CD14-positive monocyte (primary cell): Measurements from ENCODE around the gene TTC28. TPM values are rescaled to one million over a fixed set of nuclear protein-coding genes. Genes with fewer than 3 reads are reported as not detected.

Source experiments
- DNase-seq, 3 donors: peaks; one replicate each; pipeline ENCODE4 v3.0.0-alpha.2; 2011 to 2022
- H2AFZ ChIP-seq: 2 replicates; pipeline ENCODE4 v1.6.0; 2012; ENCODE audit warnings: mild to moderate bottlenecking, low read depth, low read length, inconsistent platforms; ENCODE audit not compliant: insufficient read depth, poor library complexity, severe bottlenecking
- H3K27ac ChIP-seq, 2 donors: 1 replicate in 1 of 2; 2 replicates in 1 of 2; pipeline ENCODE4 v1.5.1; 2012 to 2013; ENCODE audit warnings: low read length in 2 of 2, control low read depth in 1 of 2, inconsistent platforms in 1 of 2, low read depth in 1 of 2, mild to moderate bottlenecking in 1 of 2
- H3K27me3 ChIP-seq, 2 donors: one replicate each; pipeline versions ENCODE4 v1.6.0 to v1.6.1; 2011 to 2013; ENCODE audit warnings: low read length in 2 of 2; ENCODE audit not compliant: control insufficient read depth in 2 of 2, insufficient read depth in 2 of 2
- H3K36me3 ChIP-seq, 2 donors: replicated peaks in 1 of 2; 1 replicate in 1 of 2; 2 replicates in 1 of 2; pipeline versions ENCODE4 v1.5.1 to v1.6.1; 2012 to 2013; ENCODE audit warnings: low read length in 2 of 2, control low read depth in 1 of 2, inconsistent platforms in 1 of 2, mild to moderate bottlenecking in 1 of 2; ENCODE audit not compliant: insufficient read depth in 2 of 2, control insufficient read depth in 1 of 2
- H3K4me1 ChIP-seq, 2 donors: 1 replicate in 1 of 2; 2 replicates in 1 of 2; pipeline versions ENCODE4 v1.5.1 to v1.6.1; 2012 to 2013; ENCODE audit warnings: low read length in 2 of 2, control low read depth in 1 of 2, inconsistent platforms in 1 of 2, mild to moderate bottlenecking in 1 of 2, moderate library complexity in 1 of 2; ENCODE audit not compliant: insufficient read depth in 2 of 2, control insufficient read depth in 1 of 2
- H3K4me2 ChIP-seq: replicated peaks from 2 replicates; pipeline ENCODE3; 2012; ENCODE audit warnings: low read length, moderate library complexity, mild to moderate bottlenecking; ENCODE audit not compliant: poor library complexity, severe bottlenecking; ENCODE audit errors: extremely low read depth
- H3K4me3 ChIP-seq, 3 experiments: fragments of 200-600 bp in 1 of 3; sonication (generic) in 1 of 3; replicated peaks in 1 of 3; 1 replicate in 2 of 3; 2 replicates in 1 of 3; pipeline ENCODE4 v1.5.1; 2011 to 2013; ENCODE audit warnings: low read length in 3 of 3, mild to moderate bottlenecking in 3 of 3, control low read depth in 2 of 3, low read depth in 2 of 3, inconsistent platforms in 1 of 3, moderate library complexity in 1 of 3
- H3K79me2 ChIP-seq: 2 replicates; pipeline ENCODE4 v1.6.0; 2012; ENCODE audit warnings: mild to moderate bottlenecking, control low read depth, inconsistent platforms, low read length, moderate library complexity; ENCODE audit not compliant: insufficient read depth
- H3K9ac ChIP-seq: 2 replicates; pipeline ENCODE4 v1.6.0; 2017; ENCODE audit warnings: low read length, mild to moderate bottlenecking; ENCODE audit not compliant: insufficient read depth, poor library complexity, severe bottlenecking
- H3K9me3 ChIP-seq, 2 donors: replicated peaks in 1 of 2; 1 replicate in 1 of 2; 2 replicates in 1 of 2; pipeline versions ENCODE4 v1.5.1 to v1.6.1; 2012 to 2013; ENCODE audit warnings: low read length in 2 of 2, control low read depth in 1 of 2; ENCODE audit not compliant: control insufficient read depth in 1 of 2, insufficient read depth in 1 of 2
- H4K20me1 ChIP-seq: 2 replicates; pipeline ENCODE4 v1.6.0; 2012; ENCODE audit warnings: mild to moderate bottlenecking, low read length, control low read depth, moderate library complexity; ENCODE audit not compliant: insufficient read depth
- H3K27ac Mint-ChIP-seq, 7 donors: one replicate each; pipeline ENCODE4 v1.8.0; 2020; ENCODE audit warnings: mild to moderate bottlenecking in 7 of 7, mixed read lengths in 7 of 7, moderate library complexity in 6 of 7, inconsistent platforms in 2 of 7
- H3K27me3 Mint-ChIP-seq, 3 donors: one replicate each; pipeline ENCODE4 v1.8.0; 2021 to 2022; ENCODE audit warnings: low read depth in 3 of 3, mild to moderate bottlenecking in 3 of 3, mixed read lengths in 3 of 3, moderate library complexity in 3 of 3, inconsistent platforms in 1 of 3
- H3K36me3 Mint-ChIP-seq, 2 donors: one replicate each; pipeline ENCODE4 v1.8.0; 2020; ENCODE audit warnings: mixed read lengths in 2 of 2, inconsistent platforms in 1 of 2, mild to moderate bottlenecking in 1 of 2
- H3K4me1 Mint-ChIP-seq: one replicate; pipeline ENCODE4 v1.8.0; 2020; ENCODE audit warnings: mild to moderate bottlenecking, mixed read lengths
- H3K4me3 Mint-ChIP-seq, 2 donors: one replicate each; pipeline ENCODE4 v1.8.0; 2020; ENCODE audit warnings: mild to moderate bottlenecking in 2 of 2, mixed read lengths in 2 of 2, moderate library complexity in 1 of 2
- H3K9me3 Mint-ChIP-seq, 7 donors: one replicate each; pipeline ENCODE4 v1.8.0; 2020 to 2022; ENCODE audit warnings: mixed read lengths in 7 of 7, mild to moderate bottlenecking in 6 of 7, moderate library complexity in 6 of 7, inconsistent platforms in 2 of 7
- CTCF ChIP-seq: fragments of 200-600 bp; IDR thresholded peaks from one replicate; pipeline ENCODE4 v1.8.0; 2022; ENCODE audit warnings: antibody characterized with exemption, mild to moderate bottlenecking
- WGBS: methylation state at CpG from one replicate; pipeline ENCODE4 v1.1.5; 2013; ENCODE audit warnings: missing lambda C conversion rate; ENCODE audit not compliant: insufficient coverage; 5-methylcytosine and 5-hydroxymethylcytosine counted together
- intact Hi-C, 2 donors: fragments of 100-400 bp; cut with micrococcal nuclease; formaldehyde crosslinking; loops; one replicate each; pipeline versions ENCODE4 v1.15.0 to v1.15.1; 2023
- polyA plus RNA-seq, 3 donors: library from polyadenylated mRNA; depleted of rRNA in 1 of 3; unstranded in 2 of 3; stranded (reverse) in 1 of 3; fragments of 300-500 nt in 2 of 3; fragments of >200 nt in 1 of 3; fragmentation: Illumina TruSeq in 2 of 3; gene quantifications; 1 replicate in 2 of 3; 2 replicates in 1 of 3; pipeline ENCODE4 v1.2.3, GENCODE V29; 2012 to 2021

Gene TTC28
- polyA plus RNA-seq, 3 donors, result 0.24 to 0.61 TPM; not detected in 1

- peaks cover 29 to 37% of the 10 kb centered on the region in 2 donors for H3K36me3 Mint-ChIP-seq
- WGBS, result no CpG with 5 or more reads among the region's 3 CpGs
- Histone ChIP-seq H3K79me2 (no peaks in the 10 kb centered on the region), H4K20me1 (no peaks in the 10 kb centered on the region), H3K36me3 (peaks cover 15 to 27% of the 10 kb centered on the region in 2 donors), H3K9ac (no peak overlapping the region), H2AFZ (no peak overlapping the region), H3K4me3 (no peak overlapping the region), H3K4me2 (no peak overlapping the region), H3K9me3 (no peaks in the 10 kb centered on the region), H3K4me1 (peaks cover 0 to 3% of the 10 kb centered on the region in 2 donors), H3K27ac (no peak overlapping the region), H3K27me3 (no peaks in the 10 kb centered on the region)
- H3K4me3 Mint-ChIP-seq, result no peak overlapping the region
- DNase-seq, result no peak
- no peak overlapping the region for H3K27ac Mint-ChIP-seq
- H3K27me3 Mint-ChIP-seq, result peaks cover 0 to 1% (median 0%) of the 10 kb centered on the region in 3 donors
- intact Hi-C loops, result loop anchor here in 1 of 2 donors (10.0 kb wide), 1 partner anchor 62 kb away; no protein-coding TSS in a partner anchor
- no peak for TF ChIP-seq CTCF
- H3K4me1 Mint-ChIP-seq, result peaks cover 6% of the 10 kb centered on the region
- peaks cover 0 to 3% (median 0%) of the 10 kb centered on the region in 7 donors for H3K9me3 Mint-ChIP-seq
Measured at GRCh38 chr22:28716686-28717085, 37.0 kb upstream of the TTC28 start.

- Mint-ChIP-seq H3K36me3 (peaks cover 35 to 42% of the 10 kb centered on the region in 2 donors), H3K4me1 (peaks cover 6% of the 10 kb centered on the region), H3K27ac (peak overlapping the region in 1 of 7 donors; percentile 46), H3K27me3 (peaks cover 0 to 1% (median 0%) of the 10 kb centered on the region in 3 donors), H3K9me3 (peaks cover 0 to 3% (median 0%) of the 10 kb centered on the region in 7 donors), H3K4me3 (no peak overlapping the region)
- H3K9me3 ChIP-seq, result no peaks in the 10 kb centered on the region
- 96% methylated on average over 4 of the region's 7 CpGs for WGBS
- intact Hi-C loops, result loop anchor here in 1 of 2 donors (10.0 kb wide), 1 partner anchor 61 kb away; no protein-coding TSS in a partner anchor
- H3K4me3 ChIP-seq, result no peak overlapping the region
- H3K4me2 ChIP-seq, result no peak overlapping the region
- no peak overlapping the region for H2AFZ ChIP-seq
- no peaks in the 10 kb centered on the region for H4K20me1 ChIP-seq
- no peak for DNase-seq
- H3K4me1 ChIP-seq, result peaks cover 0 to 3% of the 10 kb centered on the region in 2 donors
- no peak overlapping the region for H3K9ac ChIP-seq
- TF ChIP-seq CTCF, result no peak
- H3K79me2 ChIP-seq, result no peaks in the 10 kb centered on the region
- H3K27me3 ChIP-seq, result no peaks in the 10 kb centered on the region
- peaks cover 17 to 30% of the 10 kb centered on the region in 2 donors for H3K36me3 ChIP-seq
- H3K27ac ChIP-seq, result no peak overlapping the region
Measured at GRCh38 chr22:28715611-28716010, 36.0 kb upstream of the TTC28 start.
